ENCODE measurements around the gene MED1.
"Not testable (repeated sequence)": the region's sequence is repeated elsewhere in the genome, so short reads cannot be mapped to it uniquely, and the experiment has no call there.

Gene MED1

DNA sequence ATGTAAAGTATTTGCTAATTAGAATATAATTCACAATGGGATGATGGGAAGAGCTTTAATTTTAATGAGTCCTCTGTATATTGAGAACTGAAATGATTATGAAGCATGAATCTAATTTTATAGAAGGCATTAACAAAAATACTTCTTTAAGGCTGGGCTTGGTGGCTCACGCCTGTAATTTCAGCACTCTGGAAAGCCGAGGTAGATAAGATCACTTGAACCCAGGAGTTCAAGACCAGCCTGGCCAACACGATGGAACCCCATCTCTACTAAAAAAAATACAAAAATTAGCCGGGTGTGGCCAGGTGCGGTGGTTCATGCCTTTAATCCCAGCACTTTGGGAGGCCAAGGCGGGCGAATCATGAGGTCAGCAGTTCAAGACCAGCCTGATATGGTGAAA lies 22.2 kb upstream of the MED1 start:
- Histone ChIP-seq H3K27ac (ENCODE audit: low read length) (no peak overlapping the region), H3K27me3 (ENCODE audit: insufficient read depth, low read length, poor library complexity) (no peaks in the 10 kb centered on the region), H4K20me1 (ENCODE audit: insufficient read depth, low read length) (peaks cover 26% of the 10 kb centered on the region; the same call in 1 of the 2 replicates), H3K9me3 (ENCODE audit: insufficient read depth, low read length, severe bottlenecking) (no peaks in the 10 kb centered on the region), H3K4me3 (ENCODE audit: low read depth in 1 of 2, low read length in 2 of 2) (no peak overlapping the region), H3K79me2 (ENCODE audit: insufficient read depth, low read length) (peaks cover 80% of the 10 kb centered on the region), H3K36me3 (ENCODE audit: insufficient read depth, low read length) (peaks cover 67% of the 10 kb centered on the region), H2AFZ (ENCODE audit: low read depth, low read length) (no peak overlapping the region), H3K4me2 (ENCODE audit: insufficient read depth, low read length) (no peak overlapping the region), H3K4me1 (ENCODE audit: insufficient read depth, low read length) (no peaks in the 10 kb centered on the region), H3K9ac (ENCODE audit: low read depth, low read length) (no peak overlapping the region)
- DNase-seq: no peak
- TF ChIP-seq EZH2 (IDR thresholded peaks at IDR 0.05; ENCODE audit: borderline replicate concordance, low read depth, low read length, severe bottlenecking) (no peak), CTCF (IDR thresholded peaks at IDR 0.05; ENCODE audit: borderline replicate concordance, extremely low read depth, low read length, poor library complexity, severe bottlenecking) (no peak)
- ATAC-seq (ENCODE audit: insufficient read depth, low read depth): no peak

GRCh38 chr17:39468610-39469009 lies 17.5 kb upstream of the MED1 start:
- not testable (repeated sequence) for H3K27me3 ChIP-seq (ENCODE audit: insufficient read depth, low read length, poor library complexity); H3K9me3 ChIP-seq (ENCODE audit: insufficient read depth, low read length, severe bottlenecking); H3K27ac ChIP-seq (ENCODE audit: low read length); H3K4me2 ChIP-seq (ENCODE audit: insufficient read depth, low read length); ATAC-seq (ENCODE audit: insufficient read depth, low read depth); H3K4me3 ChIP-seq (ENCODE audit: low read depth in 1 of 2, low read length in 2 of 2); H2AFZ ChIP-seq (ENCODE audit: low read depth, low read length); H3K9ac ChIP-seq (ENCODE audit: low read depth, low read length); DNase-seq
- peaks cover 51% of the 10 kb centered on the region for H4K20me1 ChIP-seq (ENCODE audit: insufficient read depth, low read length)
- peaks cover 52% of the 10 kb centered on the region for H3K36me3 ChIP-seq (ENCODE audit: insufficient read depth, low read length)
- peaks cover 32% of the 10 kb centered on the region for H3K4me1 ChIP-seq (ENCODE audit: insufficient read depth, low read length)
- H3K79me2 ChIP-seq (ENCODE audit: insufficient read depth, low read length): peaks cover 93% of the 10 kb centered on the region

DNA sequence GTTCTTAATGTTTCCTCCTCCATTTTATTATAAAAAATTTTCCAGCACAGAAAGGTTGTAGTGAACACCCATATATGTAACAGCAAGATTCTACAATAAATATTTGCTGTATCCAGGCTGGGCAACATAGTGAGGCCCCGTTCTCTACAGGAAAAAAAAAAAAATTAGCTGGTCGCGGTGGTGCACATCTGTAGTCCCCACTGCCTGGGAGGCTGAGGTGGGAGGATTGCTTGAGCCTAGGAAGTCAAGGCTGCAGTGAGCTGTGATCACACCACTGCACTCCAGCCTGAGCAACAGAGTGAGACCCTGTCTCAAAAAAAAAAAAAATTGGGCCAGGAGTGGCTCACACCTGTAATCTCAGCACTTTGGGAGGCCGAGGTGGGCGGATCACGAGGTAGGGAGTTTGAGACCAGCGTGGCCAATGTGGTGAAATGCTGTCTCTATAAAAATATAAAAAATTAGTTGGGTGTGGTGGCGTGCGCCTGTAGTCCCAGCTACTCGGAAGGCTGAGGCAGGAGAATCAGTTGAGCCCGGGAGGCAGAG lies 13.6 kb upstream of the MED1 start:
- not testable (repeated sequence) for ATAC-seq (ENCODE audit: insufficient read depth, low read depth)
- peaks cover 84% of the 10 kb centered on the region for H3K79me2 ChIP-seq (ENCODE audit: insufficient read depth, low read length)

DNA sequence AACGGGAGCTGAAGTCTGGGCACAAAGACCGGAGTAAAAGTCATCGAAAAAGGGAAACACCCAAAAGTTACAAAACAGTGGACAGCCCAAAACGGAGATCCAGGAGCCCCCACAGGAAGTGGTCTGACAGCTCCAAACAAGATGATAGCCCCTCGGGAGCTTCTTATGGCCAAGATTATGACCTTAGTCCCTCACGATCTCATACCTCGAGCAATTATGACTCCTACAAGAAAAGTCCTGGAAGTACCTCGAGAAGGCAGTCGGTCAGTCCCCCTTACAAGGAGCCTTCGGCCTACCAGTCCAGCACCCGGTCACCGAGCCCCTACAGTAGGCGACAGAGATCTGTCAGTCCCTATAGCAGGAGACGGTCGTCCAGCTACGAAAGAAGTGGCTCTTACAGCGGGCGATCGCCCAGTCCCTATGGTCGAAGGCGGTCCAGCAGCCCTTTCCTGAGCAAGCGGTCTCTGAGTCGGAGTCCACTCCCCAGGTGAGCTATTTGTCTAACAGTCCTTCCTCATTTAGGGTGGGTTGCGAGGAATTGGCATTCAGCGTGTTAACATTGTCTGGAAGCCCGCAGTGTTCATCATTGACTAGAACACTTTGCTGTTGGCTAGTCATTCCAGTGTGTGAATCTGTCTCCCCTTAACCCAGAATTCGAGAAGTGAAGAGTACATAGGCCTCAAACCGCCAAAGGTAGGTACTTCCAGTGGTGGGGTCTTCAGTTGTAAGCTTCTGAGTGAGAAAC lies 11.7 kb upstream of the MED1 start:
- Histone ChIP-seq H4K20me1 (ENCODE audit: insufficient read depth, low read length) (peaks cover 46% of the 10 kb centered on the region), H3K36me3 (ENCODE audit: insufficient read depth, low read length) (peaks cover 23% of the 10 kb centered on the region), H3K27ac (ENCODE audit: low read length) (peak overlapping the region; percentile 87), H3K4me2 (ENCODE audit: insufficient read depth, low read length) (peak overlapping the region; percentile 87), H3K9me3 (ENCODE audit: insufficient read depth, low read length, severe bottlenecking) (no peaks in the 10 kb centered on the region), H3K4me1 (ENCODE audit: insufficient read depth, low read length) (peaks cover 54% of the 10 kb centered on the region), H3K9ac (ENCODE audit: low read depth, low read length) (peak overlapping the region; percentile 86), H3K79me2 (ENCODE audit: insufficient read depth, low read length) (peaks cover 65% of the 10 kb centered on the region), H3K4me3 (ENCODE audit: low read depth in 1 of 2, low read length in 2 of 2) (peak overlapping the region; percentile 43 to 67), H3K27me3 (ENCODE audit: insufficient read depth, low read length, poor library complexity) (no peaks in the 10 kb centered on the region), H2AFZ (ENCODE audit: low read depth, low read length) (no peak overlapping the region)
- ATAC-seq (ENCODE audit: insufficient read depth, low read depth) (no peak), DNase-seq (no peak)
- no peak for TF ChIP-seq CTCF (IDR thresholded peaks at IDR 0.05; ENCODE audit: borderline replicate concordance, extremely low read depth, low read length, poor library complexity, severe bottlenecking)
- TF ChIP-seq EZH2 (IDR thresholded peaks at IDR 0.05; ENCODE audit: borderline replicate concordance, low read depth, low read length, severe bottlenecking): no peak

More for the DNA sequence above, 13.6 kb upstream of the MED1 start:
- H3K4me1 ChIP-seq (ENCODE audit: insufficient read depth, low read length): peaks cover 54% of the 10 kb centered on the region
- peak overlapping the region; percentile 86 for H3K9ac ChIP-seq (ENCODE audit: low read depth, low read length)
- not testable (repeated sequence) for H3K27ac ChIP-seq (ENCODE audit: low read length); H3K9me3 ChIP-seq (ENCODE audit: insufficient read depth, low read length, severe bottlenecking); DNase-seq; H2AFZ ChIP-seq (ENCODE audit: low read depth, low read length); H3K27me3 ChIP-seq (ENCODE audit: insufficient read depth, low read length, poor library complexity)
- peak overlapping the region; percentile 43 to 67; a peak in 3 of 4 replicates for H3K4me3 ChIP-seq (ENCODE audit: low read depth in 1 of 2, low read length in 2 of 2)
- peaks cover 52% of the 10 kb centered on the region for H4K20me1 ChIP-seq (ENCODE audit: insufficient read depth, low read length)
- H3K36me3 ChIP-seq (ENCODE audit: insufficient read depth, low read length): peaks cover 32% of the 10 kb centered on the region
- peak overlapping the region; percentile 87 for H3K4me2 ChIP-seq (ENCODE audit: insufficient read depth, low read length)
